GM12878 (cell line): ENCODE data around the gene PDZD8. TPM values are rescaled to one million over a fixed set of nuclear protein-coding genes. Genes with fewer than 3 reads are reported as not detected.

Experiments used
- ATAC-seq: fragments of 200-7000 bp; cut with Tn5 transposase; 3 replicates; pipeline ENCODE4 v1.9.1; 2020; ENCODE audit warnings: mild to moderate bottlenecking, moderate library complexity
- BruUV-seq: library from RNA; stranded (reverse); fragments of 400-500 nt; replicated peaks from 2 replicates; lab custom pipeline; 2021; lab: Mats Ljungman, UMichigan
- CTCF ChIA-PET: fragments of 300-600 bp; sonication (Branson Sonifier 250); formaldehyde crosslinking; extraction: SDS; loops from one replicate; lab custom pipeline; 2021; ENCODE audit warnings: inconsistent platforms; lab: Yijun Ruan, JAX
- POLR2A ChIA-PET: fragments of 350-600 bp; formaldehyde crosslinking; extraction: SDS; loops from one replicate; lab custom pipeline; 2021; ENCODE audit warnings: inconsistent platforms; lab: Charles Lee
- RAD21 ChIA-PET: fragments of 300-600 bp; sonication (Branson Sonifier 250); formaldehyde crosslinking; loops from one replicate; lab custom pipeline; 2023; ENCODE audit warnings: antibody characterized with exemption; ENCODE audit not compliant: unreplicated experiment; lab: Charles Lee
- SMC1A ChIA-PET: fragments of 300-600 bp; sonication (Branson Sonifier 250); formaldehyde crosslinking; loops from one replicate; lab custom pipeline; 2023; ENCODE audit not compliant: unreplicated experiment, uncharacterized antibody; lab: Charles Lee
- DNase-seq: peaks from one replicate; pipeline ENCODE4 v3.0.0-alpha.2; 2011; ENCODE audit warnings: low read depth, low spot score
- FAIRE-seq: peaks from 3 replicates; lab custom pipeline; 2011; peaks lifted over from hg19 to GRCh38; lab: Jason Lieb, UNC
- H2AFZ ChIP-seq: 2 replicates; pipeline ENCODE4 v1.6.0; 2011; ENCODE audit warnings: low read depth, low read length, control low read depth; ENCODE audit not compliant: control insufficient read depth
- H3K27ac ChIP-seq: 2 replicates; pipeline ENCODE4 v1.5.1; 2011; ENCODE audit warnings: control low read depth; ENCODE audit not compliant: control insufficient read depth, insufficient read depth
- H3K27me3 ChIP-seq, 2 experiments: replicated peaks in 1 of 2; 2 replicates each; pipeline versions ENCODE4 v1.6.0 to v1.6.1; 2011; ENCODE audit warnings: low read length in 1 of 2; ENCODE audit not compliant: control insufficient read depth in 2 of 2, insufficient read depth in 2 of 2
- H3K36me3 ChIP-seq, 2 experiments: 2 replicates each; pipeline ENCODE4 v1.5.1; 2011; ENCODE audit warnings: low read length in 1 of 2; ENCODE audit not compliant: control insufficient read depth in 2 of 2, insufficient read depth in 2 of 2
- H3K4me1 ChIP-seq: 2 replicates; pipeline ENCODE4 v1.6.1; 2011; ENCODE audit warnings: mild to moderate bottlenecking, low read length, moderate library complexity, mixed read lengths; ENCODE audit not compliant: control insufficient read depth, insufficient read depth
- H3K4me2 ChIP-seq: 2 replicates; pipeline ENCODE4 v1.6.0; 2011; ENCODE audit warnings: control low read depth; ENCODE audit not compliant: control insufficient read depth, insufficient read depth
- H3K4me3 ChIP-seq: fragments of 200-600 bp; sonication (generic); 2 replicates; pipeline ENCODE4 v1.5.1; 2016
- H3K79me2 ChIP-seq: 2 replicates; pipeline ENCODE4 v1.6.0; 2011; ENCODE audit warnings: low read length; ENCODE audit not compliant: control insufficient read depth, insufficient read depth
- H3K9ac ChIP-seq: 2 replicates; pipeline ENCODE4 v1.8.0; 2011; ENCODE audit warnings: low read length, control low read depth, mixed read lengths; ENCODE audit not compliant: control insufficient read depth, insufficient read depth
- H3K9me3 ChIP-seq: replicated peaks from 3 replicates; pipeline ENCODE4 v1.5.1; 2011; ENCODE audit warnings: mild to moderate bottlenecking, low read length; ENCODE audit not compliant: control insufficient read depth, insufficient read depth
- H4K20me1 ChIP-seq: 2 replicates; pipeline ENCODE4 v1.6.0; 2011; ENCODE audit not compliant: control insufficient read depth, insufficient read depth
- BACH1 ChIP-seq: fragments of 450-650 bp; IDR thresholded peaks from 2 replicates; pipeline ENCODE4 v1.6.1; 2017; ENCODE audit warnings: mild to moderate bottlenecking, borderline replicate concordance
- CBX3 ChIP-seq: fragments of 200-600 bp; sonication (generic); IDR thresholded peaks from 2 replicates; pipeline ENCODE4 v1.6.1; 2016; ENCODE audit warnings: low read depth, borderline replicate concordance
- CREB1 ChIP-seq: IDR thresholded peaks from 2 replicates; pipeline ENCODE4 v1.6.1; 2012; ENCODE audit warnings: low read depth, mild to moderate bottlenecking, inconsistent platforms
- CREM ChIP-seq: IDR thresholded peaks from 2 replicates; pipeline ENCODE4 v1.6.1; 2014; ENCODE audit warnings: antibody characterized with exemption, low read depth
- ESRRA ChIP-seq: IDR thresholded peaks from 2 replicates; pipeline ENCODE4 v1.6.1; 2012; ENCODE audit warnings: mild to moderate bottlenecking, low read length, improper control_type of control experiment
- IKZF2 ChIP-seq, 2 experiments: fragments of 450-650 bp; IDR thresholded peaks; 2 replicates each; pipeline ENCODE4 v1.6.1; 2017; ENCODE audit warnings: mild to moderate bottlenecking in 2 of 2, moderate library complexity in 2 of 2
- POLR2A ChIP-seq: IDR thresholded peaks from 2 replicates; pipeline ENCODE4 v1.6.1; 2011; ENCODE audit warnings: low read depth, mild to moderate bottlenecking, low read length
- RUNX3 ChIP-seq: IDR thresholded peaks from 2 replicates; pipeline ENCODE4 v1.6.1; 2012; ENCODE audit warnings: low read length, inconsistent platforms
- SKIL ChIP-seq: fragments of 450-650 bp; IDR thresholded peaks from 2 replicates; pipeline ENCODE4 v1.6.1; 2017; ENCODE audit warnings: mild to moderate bottlenecking, low read depth, inconsistent platforms; ENCODE audit not compliant: poor library complexity, severe bottlenecking
- SMC3 ChIP-seq: IDR thresholded peaks from 2 replicates; pipeline ENCODE4 v1.6.1; 2011; ENCODE audit warnings: low read length, improper control_type of control experiment, borderline replicate concordance
- TBL1XR1 ChIP-seq: IDR thresholded peaks from 2 replicates; pipeline ENCODE4 v1.6.1; 2012; ENCODE audit warnings: low read depth, low read length, improper control_type of control experiment
- ZBTB4 ChIP-seq: fragments of 450-650 bp; formaldehyde crosslinking; IDR thresholded peaks from 2 replicates; pipeline ENCODE4 v1.4.0; 2022; ENCODE audit warnings: mild to moderate bottlenecking, moderate library complexity
- ZNF274 ChIP-seq: IDR thresholded peaks from one replicate; pipeline ENCODE4 v1.8.0; 2011; ENCODE audit not compliant: insufficient read length, insufficient read depth
- WGBS: methylation state at CpG from one replicate; pipeline ENCODE4 v1.1.6; 2016; ENCODE audit warnings: low lambda C conversion rate; ENCODE audit not compliant: insufficient replicate concordance, insufficient coverage; ENCODE audit errors: missing lambda C conversion rate; 5-methylcytosine and 5-hydroxymethylcytosine counted together
- in situ Hi-C: fragments of 300-500 bp; cut with MboI; formaldehyde crosslinking; loops from 9 replicates; pipeline ENCODE4 v1.14.3; 2018; ENCODE audit warnings: mixed read lengths
- intact Hi-C: fragments of 100-400 bp; cut with micrococcal nuclease; formaldehyde crosslinking; loops from one replicate; pipeline ENCODE4 v1.14.2; 2022; ENCODE audit not compliant: unreplicated experiment
- polyA plus RNA-seq, 11 experiments: library from polyadenylated mRNA; depleted of rRNA in 4 of 11; unstranded in 6 of 11; stranded (reverse) in 5 of 11; fragments of >200 nt; fragmentation: Nextera tagmentation in 4 of 11; fragmentation: Illumina TruSeq in 1 of 11; extraction: Ambion mirVana in 4 of 11; extraction: Trizol in 1 of 11; gene quantifications; 1 replicate in 1 of 11; 2 replicates in 10 of 11; pipeline versions ENCODE4 v1.2.1 to v1.2.3, GENCODE V29; 2011 to 2016; ENCODE audit warnings: inconsistent platforms in 2 of 11, missing spikeins in 2 of 11, low read depth in 1 of 11
- total RNA-seq, 4 experiments: library from RNA; depleted of rRNA in 3 of 4; stranded (reverse); fragments of >200 nt in 3 of 4; fragmentation: Illumina TruSeq in 1 of 4; extraction: Trizol in 1 of 4; gene quantifications; 2 replicates each; pipeline versions ENCODE4 v1.2.1 to v1.2.3, GENCODE V29; 2013 to 2021
- TF ChIP-seq, protein P1 (sequence below): fragments of 450-650 bp; IDR thresholded peaks from 2 replicates; pipeline ENCODE4 v1.6.1; 2018; ENCODE audit warnings: mild to moderate bottlenecking, low read depth, moderate library complexity; ENCODE audit not compliant: partially characterized antibody
- TF ChIP-seq, protein P2 (sequence below): fragments of 450-650 bp; IDR thresholded peaks from 2 replicates; pipeline ENCODE4 v1.6.1; 2016; ENCODE audit warnings: mild to moderate bottlenecking

Gene PDZD8
- total and polyA plus RNA-seq, 10 of the 15 experiments (the other 5 are each of a cell fraction or from before 2014, with no cell fraction given), result 2.0 to 21.2 (median 6.7) TPM

DNA sequence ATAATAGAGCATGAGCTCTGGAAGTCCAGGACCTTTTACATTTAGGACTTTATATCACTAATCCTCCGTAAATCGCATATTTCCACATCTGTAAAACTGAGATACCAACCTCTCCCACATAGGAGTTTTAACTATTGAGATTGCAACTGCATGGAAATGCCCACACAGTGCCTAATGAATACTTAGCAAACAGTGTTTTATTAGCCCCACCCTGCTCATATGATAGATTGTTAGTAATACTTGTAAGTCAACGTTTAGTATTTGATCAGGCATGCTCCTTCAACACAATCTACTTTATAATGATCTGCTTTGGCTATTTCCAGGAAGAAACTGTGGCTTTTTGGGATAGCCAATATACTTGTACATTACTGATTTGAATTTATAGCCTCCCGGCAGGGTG lies 8.5 kb downstream of the PDZD8 start:
- intact Hi-C loops, result no loop called here
- Histone ChIP-seq H3K9ac (no peak overlapping the region), H3K79me2 (peaks cover 87% of the 10 kb centered on the region), H3K4me3 (no peak overlapping the region), H4K20me1 (no peaks in the 10 kb centered on the region), H3K27ac (no peak overlapping the region), H2AFZ (no peak overlapping the region), H3K27me3 (no peaks in the 10 kb centered on the region)
- RAD21 ChIA-PET, result interaction anchor here (0.8 to 1.1 kb wide), 3 partner anchors 16 to 48 kb away, joined by 3 to 5 read pairs (median 3); no protein-coding TSS in a partner anchor
- BruUV-seq, result no TSS peak
- CTCF ChIA-PET, result interaction anchor here (1.1 to 2.6 kb wide), 2 partner anchors 27 to 47 kb away, joined by 3 to 16 read pairs; no protein-coding TSS in a partner anchor
- POLR2A ChIA-PET, result interaction anchor here (0.6 to 1.5 kb wide), 5 partner anchors 8 to 1752 kb away, joined by 3 to 5 read pairs (median 4); no protein-coding TSS in a partner anchor
- SMC1A ChIA-PET, result interaction anchor here (1.0 to 2.3 kb wide), 5 partner anchors 10 to 47 kb away, joined by 3 to 10 read pairs (median 3); no protein-coding TSS in a partner anchor
- no peak for DNase-seq
- TF ChIP-seq CBX3 (no peak), ZNF274 (no peak), ZBTB4 (CRISPR knock-in tag) (no peak), IKZF2 (IDR thresholded peaks at IDR 0.05) (no peak), BACH1 (no peak), SMC3 (no peak), POLR2A (no peak), SKIL (no peak), TBL1XR1 (no peak), CREB1 (no peak), ESRRA (no peak), RUNX3 (no peak), CREM (no peak)
- TF ChIP-seq, protein P1, sequence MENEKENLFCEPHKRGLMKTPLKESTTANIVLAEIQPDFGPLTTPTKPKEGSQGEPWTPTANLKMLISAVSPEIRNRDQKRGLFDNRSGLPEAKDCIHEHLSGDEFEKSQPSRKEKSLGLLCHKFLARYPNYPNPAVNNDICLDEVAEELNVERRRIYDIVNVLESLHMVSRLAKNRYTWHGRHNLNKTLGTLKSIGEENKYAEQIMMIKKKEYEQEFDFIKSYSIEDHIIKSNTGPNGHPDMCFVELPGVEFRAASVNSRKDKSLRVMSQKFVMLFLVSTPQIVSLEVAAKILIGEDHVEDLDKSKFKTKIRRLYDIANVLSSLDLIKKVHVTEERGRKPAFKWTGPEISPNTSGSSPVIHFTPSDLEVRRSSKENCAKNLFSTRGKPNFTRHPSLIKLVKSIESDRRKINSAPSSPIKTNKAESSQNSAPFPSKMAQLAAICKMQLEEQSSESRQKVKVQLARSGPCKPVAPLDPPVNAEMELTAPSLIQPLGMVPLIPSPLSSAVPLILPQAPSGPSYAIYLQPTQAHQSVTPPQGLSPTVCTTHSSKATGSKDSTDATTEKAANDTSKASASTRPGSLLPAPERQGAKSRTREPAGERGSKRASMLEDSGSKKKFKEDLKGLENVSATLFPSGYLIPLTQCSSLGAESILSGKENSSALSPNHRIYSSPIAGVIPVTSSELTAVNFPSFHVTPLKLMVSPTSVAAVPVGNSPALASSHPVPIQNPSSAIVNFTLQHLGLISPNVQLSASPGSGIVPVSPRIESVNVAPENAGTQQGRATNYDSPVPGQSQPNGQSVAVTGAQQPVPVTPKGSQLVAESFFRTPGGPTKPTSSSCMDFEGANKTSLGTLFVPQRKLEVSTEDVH, result no peak
- TF ChIP-seq, protein P2, sequence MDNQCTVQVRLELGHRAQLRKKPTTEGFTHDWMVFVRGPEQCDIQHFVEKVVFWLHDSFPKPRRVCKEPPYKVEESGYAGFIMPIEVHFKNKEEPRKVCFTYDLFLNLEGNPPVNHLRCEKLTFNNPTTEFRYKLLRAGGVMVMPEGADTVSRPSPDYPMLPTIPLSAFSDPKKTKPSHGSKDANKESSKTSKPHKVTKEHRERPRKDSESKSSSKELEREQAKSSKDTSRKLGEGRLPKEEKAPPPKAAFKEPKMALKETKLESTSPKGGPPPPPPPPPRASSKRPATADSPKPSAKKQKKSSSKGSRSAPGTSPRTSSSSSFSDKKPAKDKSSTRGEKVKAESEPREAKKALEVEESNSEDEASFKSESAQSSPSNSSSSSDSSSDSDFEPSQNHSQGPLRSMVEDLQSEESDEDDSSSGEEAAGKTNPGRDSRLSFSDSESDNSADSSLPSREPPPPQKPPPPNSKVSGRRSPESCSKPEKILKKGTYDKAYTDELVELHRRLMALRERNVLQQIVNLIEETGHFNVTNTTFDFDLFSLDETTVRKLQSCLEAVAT, result no peak
- TF ChIP-seq, all 136 proteins: peak for 0
- Histone ChIP-seq H3K4me1 (peaks cover 19% of the 10 kb centered on the region), H3K9me3 (no peaks in the 10 kb centered on the region), H3K4me2 (peak overlapping the region; percentile 23; the same call in 1 of the 2 replicates), H3K36me3 (peaks cover 0 to 4% of the 10 kb centered on the region in 2 experiments; a peak in 1 of 4 replicates)
- in situ Hi-C loops, result no loop called here
- ATAC-seq, result no peak
- FAIRE-seq, result no peak
- WGBS, result 85% methylated on average over 4 of the region's 4 CpGs
